MCF 10A (cell line): ENCODE results near the gene ZNF747. TPM values are rescaled to one million over a fixed set of nuclear protein-coding genes. Genes with fewer than 3 reads are reported as not detected.

ENCODE experiments used
- BruUV-seq: library from RNA; stranded (reverse); fragments of 400-500 nt; replicated peaks from 2 replicates; lab custom pipeline; 2021; lab: Mats Ljungman, UMichigan
- CTCF ChIA-PET: fragments of 300-600 bp; sonication (Branson Sonifier 250); formaldehyde crosslinking; extraction: SDS; loops from one replicate; lab custom pipeline; 2021; ENCODE audit warnings: antibody characterized with exemption, inconsistent platforms; lab: Yijun Ruan, JAX
- POLR2A ChIA-PET: fragments of 300-600, 350-650 bp; sonication (Branson Sonifier 250); formaldehyde crosslinking; extraction: SDS; loops from one replicate; lab custom pipeline; 2020; ENCODE audit warnings: antibody characterized with exemption, inconsistent platforms; lab: Yijun Ruan, JAX
- DNase-seq: peaks from one replicate; pipeline ENCODE4 v3.0.0-alpha.2; 2018; ENCODE audit not compliant: unreplicated experiment
- H3K27ac Mint-ChIP-seq: one replicate; pipeline ENCODE4 v1.8.0; 2022; ENCODE audit warnings: mild to moderate bottlenecking, low read depth, mixed read lengths; ENCODE audit not compliant: unreplicated experiment
- H3K27me3 Mint-ChIP-seq: one replicate; pipeline ENCODE4 v1.8.0; 2022; ENCODE audit warnings: mixed read lengths; ENCODE audit not compliant: insufficient read depth, unreplicated experiment
- H3K36me3 Mint-ChIP-seq: one replicate; pipeline ENCODE4 v1.8.0; 2022; ENCODE audit warnings: mild to moderate bottlenecking, moderate library complexity, mixed read lengths; ENCODE audit not compliant: insufficient read depth, unreplicated experiment
- H3K4me1 Mint-ChIP-seq: one replicate; pipeline ENCODE4 v1.8.0; 2022; ENCODE audit warnings: mixed read lengths; ENCODE audit not compliant: insufficient read depth, unreplicated experiment
- H3K4me3 Mint-ChIP-seq: one replicate; pipeline ENCODE4 v1.8.0; 2022; ENCODE audit warnings: mild to moderate bottlenecking, moderate library complexity, mixed read lengths; ENCODE audit not compliant: unreplicated experiment
- H3K9me3 Mint-ChIP-seq: one replicate; pipeline ENCODE4 v1.8.0; 2022; ENCODE audit warnings: mixed read lengths; ENCODE audit not compliant: unreplicated experiment
- CTCF ChIP-seq: fragments of 200-600 bp; IDR thresholded peaks from one replicate; pipeline ENCODE4 v1.8.0; 2022; ENCODE audit warnings: antibody characterized with exemption, mild to moderate bottlenecking; ENCODE audit not compliant: unreplicated experiment
- intact Hi-C: fragments of 100-400 bp; cut with micrococcal nuclease; formaldehyde crosslinking; loops from 2 replicates; pipeline ENCODE4 v1.14.1; 2022
- total RNA-seq: library from RNA; stranded (reverse); gene quantifications from 2 replicates; pipeline ENCODE4 v1.2.3, GENCODE V29; 2022

ZNF747 gene
- total RNA-seq, 1 experiment from 2014 or later: 13.7 TPM

- H3K4me3 Mint-ChIP-seq: no peak overlapping the region
- peaks cover 7% of the 10 kb centered on the region for H3K4me1 Mint-ChIP-seq
- H3K36me3 Mint-ChIP-seq: peaks cover under 1% of the 10 kb centered on the region
- H3K27ac Mint-ChIP-seq: no peak overlapping the region
- no peak for TF ChIP-seq CTCF
- ChIA-PET CTCF (no interaction called here), POLR2A (no interaction called here)
- intact Hi-C loops: no loop called here
- no peaks in the 10 kb centered on the region for H3K27me3 Mint-ChIP-seq
- BruUV-seq: no TSS peak
- H3K9me3 Mint-ChIP-seq: no peaks in the 10 kb centered on the region
- DNase-seq: no peak
Measured at GRCh38 chr16:30562021-30562420, 27.4 kb upstream of the ZNF747 start.

GRCh38 chr16:30561089-30561816 is 26.6 kb upstream of the ZNF747 start:
- no peak for TF ChIP-seq CTCF
- ChIA-PET POLR2A (interaction anchor here (0.6 kb wide), 1 partner anchor 11 kb away, joined by 3 read pairs; no protein-coding TSS in a partner anchor), CTCF (interaction anchor here (0.8 kb wide), 1 partner anchor 54 kb away, joined by 4 read pairs; no protein-coding TSS in a partner anchor)
- Mint-ChIP-seq H3K4me3 (no peak overlapping the region), H3K27ac (no peak overlapping the region), H3K9me3 (no peaks in the 10 kb centered on the region), H3K4me1 (peaks cover 2% of the 10 kb centered on the region), H3K27me3 (no peaks in the 10 kb centered on the region), H3K36me3 (peaks cover 5% of the 10 kb centered on the region)
- intact Hi-C loops: no loop called here
- no peak for DNase-seq
- BruUV-seq: no TSS peak

GRCh38 chr16:30559690-30560089 is 25.0 kb upstream of the ZNF747 start:
- POLR2A ChIA-PET: interaction anchor here (1.3 to 4.5 kb wide), 4 partner anchors 8 to 69 kb away, joined by 3 to 104 read pairs (median 36); partner anchors contain the start of genes ZNF688 and ZNF747
- Mint-ChIP-seq H3K4me3 (peak overlapping the region; percentile 45), H3K36me3 (peaks cover 14% of the 10 kb centered on the region), H3K27ac (no peak overlapping the region), H3K9me3 (no peaks in the 10 kb centered on the region), H3K4me1 (peaks cover 5% of the 10 kb centered on the region), H3K27me3 (no peaks in the 10 kb centered on the region)
- intact Hi-C loops: no loop called here
- BruUV-seq: no TSS peak
- no peak for TF ChIP-seq CTCF
- DNase-seq: no peak
- CTCF ChIA-PET: interaction anchor here (3.2 kb wide), 1 partner anchor 25 kb away, joined by 28 read pairs; the partner anchor contains the start of gene ZNF747

- H3K4me1 Mint-ChIP-seq: peaks cover 5% of the 10 kb centered on the region
- no peaks in the 10 kb centered on the region for H3K9me3 Mint-ChIP-seq
- H3K27me3 Mint-ChIP-seq: no peaks in the 10 kb centered on the region
- intact Hi-C loops: loop anchor here (1.0 kb wide), 2 partner anchors 24 to 26 kb away; partner anchors contain the start of gene ZNF785
- no peak for TF ChIP-seq CTCF
- POLR2A ChIA-PET: interaction anchor here (0.6 to 4.5 kb wide), 20 partner anchors 8 to 745 kb away, joined by 3 to 104 read pairs (median 4); partner anchors contain the start of genes DCTPP1, FBRS, ZNF688 and ZNF689
- DNase-seq: no peak
- peaks cover 22% of the 10 kb centered on the region for H3K36me3 Mint-ChIP-seq
- CTCF ChIA-PET: interaction anchor here (0.5 to 3.2 kb wide), 6 partner anchors 10 to 129 kb away, joined by 3 to 28 read pairs (median 8); partner anchors contain the start of genes DCTPP1 and ZNF747
- H3K4me3 Mint-ChIP-seq: peak overlapping the region; percentile 77
- no TSS peak for BruUV-seq
- no peak overlapping the region for H3K27ac Mint-ChIP-seq
Measured at GRCh38 chr16:30558789-30559377, 24.2 kb upstream of the ZNF747 start.
